ENCODE results near the gene NAA20.

The NAA20 gene

GRCh38 chr20:20017001-20017843 is at the start of gene NAA20:
TSS of gene NAA20 (plus strand) at chr20:20017362. CDS start at chr20:20017397, 35 bp downstream.
- peak; percentile 94 for DNase-seq

GRCh38 chr20:19967445-19967844 is 49.7 kb upstream of the NAA20 start:
- DNase-seq = peak; percentile 13

- no peak for DNase-seq
Measured at GRCh38 chr20:19968028-19968427, 49.1 kb upstream of the NAA20 start.

GRCh38 chr20:19968466-19969073 is 48.6 kb upstream of the NAA20 start:
- DNase-seq = no peak

GRCh38 chr20:19969106-19969505 is 48.1 kb upstream of the NAA20 start:
- no peak for DNase-seq

GRCh38 chr20:19969507-19970255 is 47.5 kb upstream of the NAA20 start:
- no peak for DNase-seq

- no peak for DNase-seq
Measured at GRCh38 chr20:19970256-19970765, 46.9 kb upstream of the NAA20 start.

- no peak for DNase-seq
Measured at GRCh38 chr20:19971116-19971515, 46.0 kb upstream of the NAA20 start.

GRCh38 chr20:19973961-19974629 is 43.1 kb upstream of the NAA20 start:
- no peak for DNase-seq

- DNase-seq = peak; percentile 80
Measured at GRCh38 chr20:19974630-19975435, 42.3 kb upstream of the NAA20 start.

- no peak for DNase-seq
Measured at GRCh38 chr20:19975436-19975799, 41.7 kb upstream of the NAA20 start.

GRCh38 chr20:19975901-19976300 is 41.3 kb upstream of the NAA20 start:
- DNase-seq = no peak

- no peak for DNase-seq
Measured at GRCh38 chr20:19976595-19977372, 40.4 kb upstream of the NAA20 start.

GRCh38 chr20:19977373-19977770 is 39.8 kb upstream of the NAA20 start:
- no peak for DNase-seq

- DNase-seq = no peak
Measured at GRCh38 chr20:19978511-19979210, 38.5 kb upstream of the NAA20 start.

GRCh38 chr20:19981031-19981451 is 36.1 kb upstream of the NAA20 start:
- no peak for DNase-seq

- DNase-seq = no peak
Measured at GRCh38 chr20:19986419-19986818, 30.7 kb upstream of the NAA20 start.

- DNase-seq = no peak
Measured at GRCh38 chr20:19987046-19987445, 30.1 kb upstream of the NAA20 start.

- DNase-seq = no peak
Measured at GRCh38 chr20:19990850-19991249, 26.3 kb upstream of the NAA20 start.

- no peak for DNase-seq
Measured at GRCh38 chr20:19991308-19991707, 25.9 kb upstream of the NAA20 start.

- DNase-seq = no peak
Measured at GRCh38 chr20:19991854-19992253, 25.3 kb upstream of the NAA20 start.

All from NCI-H2029 (cell line).